HepG2 (cell line): ENCODE results near the gene MXRA8. TPM values are rescaled to one million over a fixed set of nuclear protein-coding genes. Genes with fewer than 3 reads are reported as not detected.

Experiments
- ATAC-seq: fragments of 200-7000 bp; cut with Tn5 transposase; 3 replicates; pipeline ENCODE4 v1.9.1; 2020; ENCODE audit warnings: mild to moderate bottlenecking, moderate library complexity
- BruUV-seq: library from RNA; stranded (reverse); fragments of 400-500 nt; replicated peaks from 2 replicates; lab custom pipeline; 2021; lab: Mats Ljungman, UMichigan
- CTCF ChIA-PET: fragments of 300-600 bp; formaldehyde crosslinking; extraction: SDS; loops from one replicate; lab custom pipeline; 2021; ENCODE audit warnings: low total read pairs, inconsistent platforms, low intra/inter-chr PET ratio; lab: Yijun Ruan, JAX
- POLR2A ChIA-PET: fragments of 350-600 bp; sonication (Branson Sonifier 250); formaldehyde crosslinking; loops from one replicate; lab custom pipeline; 2020; ENCODE audit warnings: antibody characterized with exemption, inconsistent platforms; lab: Yijun Ruan, JAX
- DNase-seq: peaks from one replicate; pipeline ENCODE4 v3.0.0-alpha.2; 2015; ENCODE audit warnings: low spot score
- FAIRE-seq: peaks from 3 replicates; lab custom pipeline; 2011; peaks lifted over from hg19 to GRCh38; lab: Jason Lieb, UNC
- H2AFZ ChIP-seq: one replicate; pipeline ENCODE4 v1.6.1; 2011; ENCODE audit warnings: low read length, inconsistent platforms
- H3K27ac ChIP-seq: fragments of 300-600 bp; 3 replicates; pipeline ENCODE4 v1.8.0; 2011; ENCODE audit warnings: mixed run types, mild to moderate bottlenecking, mixed read lengths, low read length, inconsistent platforms; ENCODE audit not compliant: insufficient read depth; ENCODE audit errors: extremely low read length
- H3K27me3 ChIP-seq, 2 experiments: fragments of 200-600 bp in 1 of 2; 2 replicates in 1 of 2; 3 replicates in 1 of 2; pipeline versions ENCODE4 v1.6.0 to v1.8.0; 2011; ENCODE audit warnings: low read length in 2 of 2, mild to moderate bottlenecking in 2 of 2, moderate library complexity in 2 of 2, inconsistent platforms in 1 of 2; ENCODE audit not compliant: insufficient read depth in 2 of 2, control insufficient read depth in 1 of 2
- H3K36me3 ChIP-seq, 2 experiments: fragments of 200-600 bp in 1 of 2; replicated peaks in 1 of 2; 2 replicates in 1 of 2; 3 replicates in 1 of 2; pipeline versions ENCODE4 v1.5.1 to v1.8.0; 2011; ENCODE audit warnings: low read length in 2 of 2, inconsistent platforms in 1 of 2; ENCODE audit not compliant: insufficient read depth in 2 of 2, control insufficient read depth in 1 of 2
- H3K4me1 ChIP-seq: 2 replicates; pipeline ENCODE4 v1.5.1; 2012; ENCODE audit warnings: low read length, inconsistent platforms; ENCODE audit not compliant: insufficient read depth
- H3K4me2 ChIP-seq: 2 replicates; pipeline ENCODE4 v1.6.0; 2011; ENCODE audit warnings: low read depth, low read length, inconsistent platforms
- H3K4me3 ChIP-seq, 3 experiments: fragments of 200-600 bp in 1 of 3; sonication (generic), shearing (Covaris generic) in 1 of 3; replicated peaks in 1 of 3; 2 replicates each; pipeline ENCODE4 v1.5.1; 2011 to 2016; ENCODE audit warnings: low read length in 3 of 3, inconsistent platforms in 2 of 3, low read depth in 2 of 3, mild to moderate bottlenecking in 2 of 3, control low read depth in 1 of 3, mixed read lengths in 1 of 3; ENCODE audit not compliant: insufficient read depth in 1 of 3
- H3K79me2 ChIP-seq: one replicate; pipeline ENCODE4 v1.6.1; 2011; ENCODE audit warnings: low read length, inconsistent platforms; ENCODE audit not compliant: insufficient read depth
- H3K9ac ChIP-seq: 2 replicates; pipeline ENCODE4 v1.6.0; 2011; ENCODE audit warnings: mild to moderate bottlenecking, low read depth, low read length, inconsistent platforms; ENCODE audit not compliant: insufficient read depth
- H3K9me3 ChIP-seq: 2 replicates; pipeline ENCODE4 v1.5.1; 2012; ENCODE audit warnings: mild to moderate bottlenecking, low read length
- H4K20me1 ChIP-seq: 2 replicates; pipeline ENCODE4 v1.6.0; 2011; ENCODE audit warnings: inconsistent platforms, mild to moderate bottlenecking, low read length, moderate library complexity; ENCODE audit not compliant: insufficient read depth
- MTA1 ChIP-seq: sonication (generic); formaldehyde crosslinking; IDR thresholded peaks from 2 replicates; pipeline ENCODE4 v1.4.0; 2020; ENCODE audit warnings: missing genetic modification reagents, mild to moderate bottlenecking, borderline replicate concordance
- RBM39 ChIP-seq: fragments of 200-400 bp; formaldehyde crosslinking; IDR thresholded peaks from one replicate; pipeline ENCODE4 v1.6.1; 2018; ENCODE audit warnings: antibody characterized with exemption, mild to moderate bottlenecking, low read depth, low read length; ENCODE audit not compliant: poor library complexity, severe bottlenecking
- SMAD3 ChIP-seq: sonication (generic); formaldehyde crosslinking; IDR thresholded peaks from 2 replicates; pipeline ENCODE4 v1.4.0; 2020; ENCODE audit warnings: missing genetic modification reagents
- ZFP37 ChIP-seq: sonication (generic); formaldehyde crosslinking; IDR thresholded peaks from 2 replicates; pipeline ENCODE4 v1.4.0; 2020; ENCODE audit warnings: missing genetic modification reagents, borderline replicate concordance
- ZNF160 ChIP-seq: sonication (generic); formaldehyde crosslinking; IDR thresholded peaks from 2 replicates; pipeline ENCODE4 v1.8.0; 2022; ENCODE audit warnings: mild to moderate bottlenecking, inconsistent platforms, missing genetic modification reagents
- ZNF331 ChIP-seq: sonication (generic); formaldehyde crosslinking; IDR thresholded peaks from 2 replicates; pipeline ENCODE4 v1.4.0; 2020; ENCODE audit warnings: missing genetic modification reagents
- ZNF333 ChIP-seq: sonication (generic); formaldehyde crosslinking; IDR thresholded peaks from 2 replicates; pipeline ENCODE4 v1.4.0; 2020; ENCODE audit warnings: mild to moderate bottlenecking, missing genetic modification reagents, borderline replicate concordance
- ZNF552 ChIP-seq: sonication (generic); formaldehyde crosslinking; IDR thresholded peaks from 2 replicates; pipeline ENCODE4 v1.9.0; 2022; ENCODE audit warnings: missing genetic modification reagents, mild to moderate bottlenecking, borderline replicate concordance
- ZNF576 ChIP-seq: sonication (generic); formaldehyde crosslinking; IDR thresholded peaks from 2 replicates; pipeline ENCODE4 v1.4.0; 2020; ENCODE audit warnings: mild to moderate bottlenecking, missing genetic modification reagents
- ZXDC ChIP-seq: sonication (generic); formaldehyde crosslinking; IDR thresholded peaks from 2 replicates; pipeline ENCODE4 v1.5.0; 2020; ENCODE audit warnings: mild to moderate bottlenecking, missing genetic modification reagents
- WGBS: methylation state at CpG from one replicate; pipeline ENCODE4 v1.1.6; 2017; ENCODE audit warnings: low lambda C conversion rate; 5-methylcytosine and 5-hydroxymethylcytosine counted together
- in situ Hi-C: cut with HindIII; loops from 2 replicates; pipeline ENCODE4 v1.10.0; 2017; ENCODE audit warnings: low pct_unique_long_range_greater_than_20kb; ENCODE audit not compliant: extremely low pct_ligation_motif_present
- intact Hi-C: fragments of 100-400 bp; cut with micrococcal nuclease; formaldehyde crosslinking; loops from one replicate; pipeline ENCODE4 v1.10.0; 2022; ENCODE audit not compliant: unreplicated experiment
- polyA plus RNA-seq, 8 experiments: library from polyadenylated mRNA; depleted of rRNA in 3 of 8; stranded (reverse) in 7 of 8; unstranded in 1 of 8; fragments of >200 nt; fragmentation: Illumina TruSeq in 4 of 8; extraction: Trizol in 4 of 8; gene quantifications; 2 replicates each; pipeline versions ENCODE4 v1.2.1 to v1.2.3, GENCODE V29; 2011 to 2016; ENCODE audit warnings: low read depth in 4 of 8, missing spikeins in 1 of 8, mixed read lengths in 1 of 8; ENCODE audit not compliant: insufficient read depth in 1 of 8
- total RNA-seq, 5 experiments: library from RNA; depleted of rRNA; stranded (reverse); fragments of >200 nt; fragmentation: Illumina TruSeq; extraction: Trizol; gene quantifications; 2 replicates each; pipeline ENCODE4 v1.2.3, GENCODE V29; 2016; ENCODE audit warnings: low read depth in 1 of 5
- TF ChIP-seq, protein P1 (sequence below): sonication (generic); formaldehyde crosslinking; IDR thresholded peaks from 2 replicates; pipeline ENCODE4 v1.8.0; 2022; ENCODE audit warnings: low read depth, missing genetic modification reagents
- TF ChIP-seq, protein P2 (sequence below): sonication (generic); formaldehyde crosslinking; IDR thresholded peaks from 2 replicates; pipeline ENCODE4 v1.4.0; 2020; ENCODE audit warnings: missing genetic modification reagents

Gene MXRA8
- total and polyA plus RNA-seq, 2 of the 13 experiments (the other 11 are each of a cell fraction or from before 2014, with no cell fraction given), result 19.8 to 44.8 TPM

GRCh38 chr1:1407636-1408318, 49.4 kb upstream of the MXRA8 start (continued):
- TF ChIP-seq, protein P1, sequence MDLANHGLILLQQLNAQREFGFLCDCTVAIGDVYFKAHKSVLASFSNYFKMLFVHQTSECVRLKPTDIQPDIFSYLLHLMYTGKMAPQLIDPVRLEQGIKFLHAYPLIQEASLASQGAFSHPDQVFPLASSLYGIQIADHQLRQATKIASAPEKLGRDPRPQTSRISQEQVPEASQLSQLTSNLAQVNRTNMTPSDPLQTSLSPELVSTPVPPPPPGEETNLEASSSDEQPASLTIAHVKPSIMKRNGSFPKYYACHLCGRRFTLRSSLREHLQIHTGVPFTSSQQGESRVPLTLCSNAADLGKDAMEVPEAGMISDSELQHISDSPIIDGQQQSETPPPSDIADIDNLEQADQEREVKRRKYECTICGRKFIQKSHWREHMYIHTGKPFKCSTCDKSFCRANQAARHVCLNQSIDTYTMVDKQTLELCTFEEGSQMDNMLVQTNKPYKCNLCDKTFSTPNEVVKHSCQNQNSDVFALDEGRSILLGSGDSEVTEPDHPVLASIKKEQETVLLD (CRISPR knock-in tag), result no peak
- TF ChIP-seq SMAD3 (CRISPR knock-in tag) (no peak), MTA1 (CRISPR knock-in tag) (peak; percentile 4; the same call in 1 of the 2 replicates)

DNA sequence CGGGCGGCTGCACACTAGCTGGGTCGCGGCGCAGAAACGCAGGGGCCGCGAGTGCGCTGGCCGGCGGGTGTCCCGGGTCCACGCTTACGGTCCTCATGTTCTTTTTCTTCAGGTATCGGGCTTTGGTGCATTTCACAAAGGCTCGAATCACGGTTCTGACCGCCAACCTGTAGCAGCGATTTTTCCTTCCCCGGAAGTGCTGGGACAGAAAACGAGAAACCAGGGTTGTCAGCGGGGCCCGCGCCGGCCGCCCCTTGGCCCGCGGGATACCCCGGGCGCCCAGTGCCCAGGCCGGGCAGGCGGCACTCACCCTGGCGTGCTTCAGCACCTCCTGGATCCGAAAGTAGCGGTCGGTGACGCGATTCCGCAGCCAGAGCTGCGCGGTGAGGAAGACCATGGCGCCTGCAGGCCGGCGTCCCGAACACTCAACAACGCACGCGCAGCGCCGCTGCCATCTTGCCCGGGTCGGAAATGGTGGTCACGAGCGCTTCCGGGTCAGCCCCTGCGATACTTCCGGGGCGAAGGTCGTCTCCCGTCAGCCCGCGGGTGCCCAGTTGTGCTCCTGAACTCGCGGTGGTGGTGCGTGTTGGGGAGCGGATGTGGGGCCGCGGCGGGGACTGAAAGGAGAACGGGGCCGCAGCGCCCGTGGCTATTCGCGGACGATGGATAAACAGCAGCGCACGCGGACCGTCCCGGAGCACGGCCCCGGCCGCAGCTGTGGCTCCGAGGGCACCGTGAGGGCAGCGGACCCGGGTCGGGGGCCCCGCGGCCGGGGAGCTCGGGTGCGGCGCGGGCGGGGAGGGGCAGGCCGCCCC, 48.7 kb upstream of the MXRA8 start, which contains the start of gene MRPL20:
Gene MRPL20 (minus strand): TSS at position 473 of the 815 bp plus-strand sequence. CDS start 76 bp downstream, at position 397.
- H3K79me2 ChIP-seq, result peaks cover 38% of the 10 kb centered on the region
- H3K9me3 ChIP-seq, result no peaks in the 10 kb centered on the region
- ATAC-seq (peak; percentile 93), DNase-seq (peak; percentile 87), FAIRE-seq (peak; percentile 78)
- H4K20me1 ChIP-seq, result peaks cover 23% of the 10 kb centered on the region
- H3K4me2 ChIP-seq, result peak within 1 kb of the TSS; percentile 81
- peak within 1 kb of the TSS; percentile 96 for H3K9ac ChIP-seq
- 1% methylated on average over 20 of the region's 98 CpGs for WGBS
- intact Hi-C loops (loop anchor here (5.0 kb wide), 1 partner anchor 35 kb away; no protein-coding TSS in a partner anchor), in situ Hi-C loops (no loop called here)
- H2AFZ ChIP-seq, result no peak within 1 kb of the TSS
- no TSS peak for BruUV-seq
- H3K27ac ChIP-seq, result peak within 1 kb of the TSS; percentile 91
- peak within 1 kb of the TSS; percentile 81 to 89 (median 87) for H3K4me3 ChIP-seq
- H3K36me3 ChIP-seq, result peaks cover 6 to 18% of the 10 kb centered on the region in 2 experiments; a peak in 3 of 5 replicates
- peaks cover 50% of the 10 kb centered on the region for H3K4me1 ChIP-seq
- POLR2A ChIA-PET, result interaction anchor here (0.7 to 12.4 kb wide), 20 partner anchors 9 to 104 kb away, joined by 3 to 355 read pairs (median 4); partner anchors contain the start of genes ANKRD65, AURKAIP1, CCNL2 and VWA1
- no peaks in the 10 kb centered on the region for H3K27me3 ChIP-seq
- CTCF ChIA-PET, result interaction anchor here (1.3 kb wide), 1 partner anchor 34 kb away, joined by 3 read pairs; no protein-coding TSS in a partner anchor
- no peak for TF ChIP-seq ZNF552
- peak; percentile 70; the same call in 1 of the 2 replicates for TF ChIP-seq ZNF333
- TF ChIP-seq RBM39, result peak; percentile 93
- peak; percentile 70 for TF ChIP-seq ZNF331
- peak; percentile 55; the same call in 1 of the 2 replicates for TF ChIP-seq ZXDC (CRISPR knock-in tag)
- TF ChIP-seq, protein P2, sequence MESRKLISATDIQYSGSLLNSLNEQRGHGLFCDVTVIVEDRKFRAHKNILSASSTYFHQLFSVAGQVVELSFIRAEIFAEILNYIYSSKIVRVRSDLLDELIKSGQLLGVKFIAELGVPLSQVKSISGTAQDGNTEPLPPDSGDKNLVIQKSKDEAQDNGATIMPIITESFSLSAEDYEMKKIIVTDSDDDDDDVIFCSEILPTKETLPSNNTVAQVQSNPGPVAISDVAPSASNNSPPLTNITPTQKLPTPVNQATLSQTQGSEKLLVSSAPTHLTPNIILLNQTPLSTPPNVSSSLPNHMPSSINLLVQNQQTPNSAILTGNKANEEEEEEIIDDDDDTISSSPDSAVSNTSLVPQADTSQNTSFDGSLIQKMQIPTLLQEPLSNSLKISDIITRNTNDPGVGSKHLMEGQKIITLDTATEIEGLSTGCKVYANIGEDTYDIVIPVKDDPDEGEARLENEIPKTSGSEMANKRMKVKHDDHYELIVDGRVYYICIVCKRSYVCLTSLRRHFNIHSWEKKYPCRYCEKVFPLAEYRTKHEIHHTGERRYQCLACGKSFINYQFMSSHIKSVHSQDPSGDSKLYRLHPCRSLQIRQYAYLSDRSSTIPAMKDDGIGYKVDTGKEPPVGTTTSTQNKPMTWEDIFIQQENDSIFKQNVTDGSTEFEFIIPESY (CRISPR knock-in tag), result peak; percentile 62; the same call in 1 of the 2 replicates
- TF ChIP-seq ZNF576 (CRISPR knock-in tag), result peak; percentile 90
- TF ChIP-seq ZFP37 (CRISPR knock-in tag), result no peak
- TF ChIP-seq ZNF160 (CRISPR knock-in tag), result peak; percentile 82
